Omental fat pad (tissue), 4 donors: ENCODE measurements around the gene LASP1. TPM values are rescaled to one million over a fixed set of nuclear protein-coding genes. Genes with fewer than 3 reads are reported as not detected.

Source experiments
- ATAC-seq: fragments of 150-250 bp; one replicate; pipeline ENCODE4 v1.9.1; 2016; ENCODE audit warnings: mild to moderate bottlenecking, moderate library complexity; ENCODE audit not compliant: low FRiP score
- DNase-seq: peaks from one replicate; pipeline ENCODE4 v3.0.0-alpha.2; 2019; ENCODE audit warnings: low spot score
- CTCF ChIP-seq, 3 donors: fragments of 450-650 bp; IDR thresholded peaks; one replicate each; pipeline ENCODE4 v1.5.1; 2016 to 2017; ENCODE audit warnings: antibody characterized with exemption in 3 of 3, mild to moderate bottlenecking in 3 of 3, moderate library complexity in 2 of 3
- total RNA-seq, 4 donors: library from RNA; depleted of rRNA; stranded (reverse); fragments of >200 nt; gene quantifications; one replicate each; pipeline ENCODE4 v1.1.0, GENCODE V29; 2016

Gene LASP1
- 100 to 1,000 TPM; 111 to 174 (median 148) TPM for total RNA-seq

DNA sequence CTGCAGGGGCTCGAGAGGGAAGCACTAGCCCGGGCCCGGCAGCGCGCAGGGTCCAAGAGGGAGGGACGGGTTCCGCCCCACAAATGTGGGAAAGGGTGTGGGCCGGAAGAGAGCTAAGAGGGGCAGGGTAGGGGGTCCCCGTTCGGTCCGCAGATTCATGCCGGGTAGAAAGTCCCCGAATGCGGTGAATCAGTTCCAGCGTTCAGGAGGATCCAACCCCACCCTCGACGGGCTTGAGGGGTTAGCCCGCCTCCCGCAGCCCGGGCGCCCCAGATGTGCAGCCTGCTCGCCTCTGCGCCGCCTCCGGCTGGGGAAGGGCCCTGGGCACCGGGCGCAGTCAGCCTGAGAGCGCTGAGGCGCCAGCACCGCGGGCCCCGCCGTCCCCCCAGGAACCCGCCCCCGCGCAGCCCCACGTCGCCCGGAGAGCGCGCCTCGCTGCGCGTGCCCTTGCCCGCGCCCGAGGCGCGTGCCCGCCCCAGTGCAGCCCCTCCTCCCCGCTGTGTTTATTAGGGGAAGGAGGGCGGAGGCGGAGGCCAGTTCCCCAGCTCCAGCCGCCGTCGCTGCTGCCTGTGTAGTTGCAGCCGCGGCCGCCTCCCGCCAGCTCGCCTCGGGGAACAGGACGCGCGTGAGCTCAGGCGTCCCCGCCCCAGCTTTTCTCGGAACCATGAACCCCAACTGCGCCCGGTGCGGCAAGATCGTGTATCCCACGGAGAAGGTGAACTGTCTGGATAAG, at the start of gene LASP1:
LASP1 (plus strand) TSS at position 533 of the 733 bp plus-strand sequence; CDS start at position 665, 132 bp downstream.
- DNase-seq (peak; percentile 53), ATAC-seq (peak; percentile 63)
- TF ChIP-seq CTCF (IDR thresholded peaks at IDR 0.05), result no peak

- ATAC-seq (peak; percentile 93), DNase-seq (peak; percentile 96)
- no peak for TF ChIP-seq CTCF (IDR thresholded peaks at IDR 0.05)
These were observed 44.7 kb upstream of the LASP1 start, which contains the start of gene CWC25 for GRCh38 chr17:38824899-38825761. CWC25 (minus strand) TSS chr17:38825321; CDS start chr17:38825183, 138 bp downstream.

GRCh38 chr17:38825762-38826247, 44.1 kb upstream of the LASP1 start:
- no peak for TF ChIP-seq CTCF (IDR thresholded peaks at IDR 0.05)
- ATAC-seq, result no peak
- DNase-seq, result no peak

DNA sequence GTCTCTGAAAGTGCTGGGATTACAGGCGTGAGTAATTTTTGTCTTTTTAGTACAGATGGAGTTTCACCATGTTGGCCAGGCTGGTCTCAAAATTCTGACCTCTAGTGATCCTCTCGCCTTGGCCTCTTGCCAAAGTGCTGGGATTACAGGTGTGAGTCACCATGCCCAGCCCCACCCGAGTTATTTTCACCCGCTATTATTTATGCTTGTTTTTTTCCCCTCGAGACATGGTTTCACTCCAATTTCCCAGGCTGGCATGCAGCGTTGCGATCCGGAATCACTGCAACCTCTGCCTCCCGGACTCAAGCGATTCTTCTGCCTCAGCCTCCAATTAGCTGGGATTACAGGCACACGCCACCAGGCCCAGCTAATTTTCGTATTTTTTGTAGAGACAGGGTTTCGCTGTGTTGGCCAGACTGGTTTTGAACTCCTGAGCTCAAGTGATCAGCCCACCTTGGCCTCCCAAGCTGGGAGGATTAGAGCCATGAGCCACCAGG, 25.5 kb upstream of the LASP1 start:
- ATAC-seq, result peak; percentile 67
- peak; percentile 50 for DNase-seq
- TF ChIP-seq CTCF (IDR thresholded peaks at IDR 0.05), result no peak

- no peak for TF ChIP-seq CTCF (IDR thresholded peaks at IDR 0.05)
- no peak for DNase-seq
- ATAC-seq, result no peak
These were observed 21.3 kb upstream of the LASP1 start for GRCh38 chr17:38848557-38848891.

DNA sequence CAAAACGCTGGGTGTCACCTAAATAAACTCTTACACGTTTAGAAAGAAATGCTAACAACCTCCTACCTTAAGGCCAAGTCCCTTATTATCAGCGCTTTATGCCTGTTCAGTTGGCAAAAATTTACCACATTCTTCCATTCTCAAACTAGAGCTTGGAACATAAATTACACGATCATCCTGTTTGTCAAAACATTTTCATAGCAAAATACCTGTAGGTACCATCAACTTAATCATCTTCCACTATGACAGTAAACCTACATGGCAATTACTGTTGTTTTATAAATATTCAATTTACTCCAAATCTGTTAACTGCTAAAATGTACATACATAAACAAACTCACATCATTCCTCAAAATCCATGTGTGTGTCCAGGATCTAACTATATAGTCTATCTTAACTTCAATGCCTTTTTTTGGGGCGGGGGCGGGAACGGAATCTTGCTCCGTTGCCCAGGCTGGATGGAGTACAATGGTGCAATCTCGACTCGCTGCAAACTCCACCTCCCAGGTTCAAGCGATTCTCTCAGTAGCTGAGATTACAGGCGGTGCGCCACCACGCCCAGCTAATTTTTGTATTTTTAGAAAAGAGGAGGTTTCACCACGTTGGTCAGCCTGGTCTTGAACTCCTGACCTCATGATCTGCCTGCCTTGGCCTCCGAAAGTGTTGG, 20.8 kb upstream of the LASP1 start:
- no peak for TF ChIP-seq CTCF (IDR thresholded peaks at IDR 0.05)
- ATAC-seq, result no peak
- no peak for DNase-seq
